Right lobe of liver (tissue), 6 donors: ENCODE results near the gene DCAF5. TPM values are rescaled to one million over a fixed set of nuclear protein-coding genes. Genes with fewer than 3 reads are reported as not detected.

Experiments used
- ATAC-seq, 4 donors: fragments of 200-7000 bp; cut with Tn5 transposase; one replicate each; pipeline ENCODE4 v1.9.1; 2020; ENCODE audit warnings: mild to moderate bottlenecking in 4 of 4, moderate library complexity in 4 of 4
- DNase-seq, 3 donors: peaks; one replicate each; pipeline ENCODE4 v3.0.0-alpha.2; 2020
- H3K27ac ChIP-seq, 3 donors: fragments of 200-600 bp; one replicate each; pipeline ENCODE4 v1.8.0; 2022
- H3K27me3 ChIP-seq, 2 donors: fragments of 200-600 bp; one replicate each; pipeline ENCODE4 v1.8.0; 2022
- H3K36me3 ChIP-seq, 4 donors: fragments of 200-600 bp; sonication (generic) in 1 of 4; one replicate each; pipeline versions ENCODE4 v1.5.1 to v1.8.0; 2017 to 2022; ENCODE audit warnings: control low read depth in 1 of 4
- H3K4me1 ChIP-seq, 4 donors: fragments of 200-600 bp; sonication (generic) in 1 of 4; one replicate each; pipeline versions ENCODE4 v1.5.1 to v1.8.0; 2017 to 2022; ENCODE audit warnings: control low read depth in 1 of 4
- H3K4me3 ChIP-seq, 3 donors: fragments of 200-600 bp; one replicate each; pipeline ENCODE4 v1.8.0; 2022
- H3K9me3 ChIP-seq, 4 donors: fragments of 200-600 bp; sonication (generic) in 1 of 4; one replicate each; pipeline versions ENCODE4 v1.5.1 to v1.8.0; 2017 to 2022; ENCODE audit warnings: control low read depth in 1 of 4
- POLR2A ChIP-seq: fragments of 450-650 bp; IDR thresholded peaks from one replicate; pipeline ENCODE4 v1.6.1; 2017; ENCODE audit warnings: antibody characterized with exemption, mild to moderate bottlenecking
- WGBS: methylation state at CpG from one replicate; pipeline ENCODE4 v1.1.6; 2018; ENCODE audit warnings: low coverage, low lambda C conversion rate; ENCODE audit not compliant: insufficient coverage; ENCODE audit errors: missing lambda C conversion rate; 5-methylcytosine and 5-hydroxymethylcytosine counted together
- intact Hi-C, 2 donors: fragments of 100-400 bp; cut with DNase I; formaldehyde crosslinking; loops; one replicate each; pipeline versions ENCODE4 v1.11.2 to v1.14.1; 2022
- total RNA-seq, 6 experiments: library from RNA; depleted of rRNA in 2 of 6; stranded (reverse); fragments of >200 nt in 2 of 6; fragmentation: NEBNext Ultra II Directional in 3 of 6; extraction: Animal tissue kit (Norgen Biotek cat#: 25700) in 3 of 6; gene quantifications; one replicate each; pipeline versions ENCODE4 v1.1.0 to v1.2.4, GENCODE V29; 2016 to 2023
- TF ChIP-seq, protein P1 (sequence below), 4 donors: fragments of 200-600 bp in 3 of 4; fragments of 450-650 bp in 1 of 4; IDR thresholded peaks; one replicate each; pipeline versions ENCODE4 v1.5.1 to v1.8.0; 2016 to 2022; ENCODE audit warnings: antibody characterized with exemption in 4 of 4, mild to moderate bottlenecking in 2 of 4
- donor health status: DM: no; HTN: yes; CAD: no.
- donor health status: DM: no; HTN: no; CAD: no.
- donor health status: DM: no; HTN: no; CAD: no.
- donor health status: DM: no; HTN: yes; CAD: no.
- donor health status: DM: no; HTN: yes; CAD: no.

DCAF5 gene
- total RNA-seq, 6 experiments from 2014 or later, result 21.8 to 31.4 (median 28.0) TPM

DNA sequence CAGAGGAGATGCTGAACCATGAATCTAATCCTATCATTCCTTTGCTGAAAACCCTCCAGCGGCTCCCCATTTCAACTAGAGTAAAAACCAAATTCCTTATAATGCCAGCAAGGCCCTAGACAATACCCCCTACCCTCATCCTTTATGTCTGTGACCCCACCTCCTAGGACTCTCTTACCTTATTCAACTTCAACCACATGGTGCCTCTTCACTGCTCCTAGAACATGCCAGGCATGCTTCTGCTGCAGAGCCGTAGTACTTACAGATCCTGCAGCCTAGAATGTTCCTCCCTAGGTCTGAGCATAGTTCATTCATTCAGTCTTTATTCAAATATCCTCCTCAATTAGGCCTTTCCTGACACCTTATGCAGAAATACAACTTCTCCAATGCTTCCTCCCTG lies 54.9 kb downstream of the DCAF5 start:
- intact Hi-C loops, result loop anchor here in 1 of 2 donors (10.0 kb wide), 1 partner anchor 193 kb away; no protein-coding TSS in a partner anchor
- WGBS, result 100% methylated on average over 1 of the region's 2 CpGs
- ATAC-seq (no peak), DNase-seq (no peak)
- Histone ChIP-seq H3K27ac (no peak overlapping the region), H3K4me1 (peaks cover 0 to 5% (median 0%) of the 10 kb centered on the region in 4 donors), H3K36me3 (peaks cover 0 to 1% (median 0%) of the 10 kb centered on the region in 4 donors), H3K9me3 (no peaks in the 10 kb centered on the region), H3K4me3 (no peak overlapping the region), H3K27me3 (no peaks in the 10 kb centered on the region)
- TF ChIP-seq, protein P1, sequence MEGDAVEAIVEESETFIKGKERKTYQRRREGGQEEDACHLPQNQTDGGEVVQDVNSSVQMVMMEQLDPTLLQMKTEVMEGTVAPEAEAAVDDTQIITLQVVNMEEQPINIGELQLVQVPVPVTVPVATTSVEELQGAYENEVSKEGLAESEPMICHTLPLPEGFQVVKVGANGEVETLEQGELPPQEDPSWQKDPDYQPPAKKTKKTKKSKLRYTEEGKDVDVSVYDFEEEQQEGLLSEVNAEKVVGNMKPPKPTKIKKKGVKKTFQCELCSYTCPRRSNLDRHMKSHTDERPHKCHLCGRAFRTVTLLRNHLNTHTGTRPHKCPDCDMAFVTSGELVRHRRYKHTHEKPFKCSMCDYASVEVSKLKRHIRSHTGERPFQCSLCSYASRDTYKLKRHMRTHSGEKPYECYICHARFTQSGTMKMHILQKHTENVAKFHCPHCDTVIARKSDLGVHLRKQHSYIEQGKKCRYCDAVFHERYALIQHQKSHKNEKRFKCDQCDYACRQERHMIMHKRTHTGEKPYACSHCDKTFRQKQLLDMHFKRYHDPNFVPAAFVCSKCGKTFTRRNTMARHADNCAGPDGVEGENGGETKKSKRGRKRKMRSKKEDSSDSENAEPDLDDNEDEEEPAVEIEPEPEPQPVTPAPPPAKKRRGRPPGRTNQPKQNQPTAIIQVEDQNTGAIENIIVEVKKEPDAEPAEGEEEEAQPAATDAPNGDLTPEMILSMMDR (IDR thresholded peaks at IDR 0.05), result no peak
- no peak for TF ChIP-seq POLR2A

DNA sequence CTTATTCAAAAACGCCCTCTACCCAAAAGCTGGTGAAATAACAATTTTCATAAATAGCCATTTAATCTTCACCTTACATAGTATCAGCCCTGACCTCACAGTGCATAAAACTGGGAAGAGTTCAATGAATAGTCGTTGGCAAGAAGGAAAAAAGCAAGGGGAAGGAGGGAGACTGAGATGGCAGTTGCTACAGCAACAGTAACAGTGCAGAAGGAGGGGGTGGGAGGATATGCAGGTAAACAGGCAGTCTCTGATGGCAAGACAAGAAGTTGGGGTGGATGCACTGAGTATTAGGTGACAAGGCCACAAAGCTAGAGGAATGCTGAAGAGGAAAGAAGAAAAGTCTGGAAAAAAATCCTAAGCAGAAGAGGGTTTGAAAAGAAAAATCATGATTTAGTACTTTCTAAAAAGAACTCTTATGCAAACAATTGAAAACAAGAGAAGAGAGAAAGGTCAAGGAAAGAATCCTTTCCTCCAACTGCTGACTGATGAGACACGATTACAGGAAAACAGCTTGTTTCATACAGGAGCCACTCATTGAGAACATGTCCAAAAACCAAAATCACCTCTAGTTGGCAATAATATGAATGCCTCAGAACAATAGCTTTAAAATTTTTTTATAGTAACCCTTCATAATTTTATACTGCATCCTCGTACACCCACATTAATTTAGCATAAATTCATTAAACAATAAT lies 56.0 kb downstream of the DCAF5 start:
- DNase-seq (no peak), ATAC-seq (no peak)
- Histone ChIP-seq H3K4me1 (peaks cover 0 to 5% (median 0%) of the 10 kb centered on the region in 4 donors), H3K27ac (no peak overlapping the region), H3K4me3 (no peak overlapping the region), H3K9me3 (no peaks in the 10 kb centered on the region), H3K36me3 (peaks cover 0 to 1% (median under 1%) of the 10 kb centered on the region in 4 donors), H3K27me3 (no peaks in the 10 kb centered on the region)
- TF ChIP-seq, protein P1 (IDR thresholded peaks at IDR 0.05), result no peak
- no peak for TF ChIP-seq POLR2A
- intact Hi-C loops, result loop anchor here in 1 of 2 donors (10.0 kb wide), 1 partner anchor 192 kb away; no protein-coding TSS in a partner anchor
- WGBS, result 60% methylated on average over 4 of the region's 4 CpGs

GRCh38 chr14:69096246-69096645 lies 56.7 kb downstream of the DCAF5 start:
- intact Hi-C loops, result loop anchor here in 1 of 2 donors (10.0 kb wide), 1 partner anchor 191 kb away; no protein-coding TSS in a partner anchor
- H3K4me3 ChIP-seq, result no peak overlapping the region
- H3K27ac ChIP-seq, result no peak overlapping the region
- H3K27me3 ChIP-seq, result no peaks in the 10 kb centered on the region
- no peaks in the 10 kb centered on the region for H3K9me3 ChIP-seq
- peaks cover 0 to 8% (median 4%) of the 10 kb centered on the region in 4 donors for H3K36me3 ChIP-seq
- DNase-seq (no peak), ATAC-seq (no peak)
- peaks cover 0 to under 1% (median 0%) of the 10 kb centered on the region in 4 donors for H3K4me1 ChIP-seq
- WGBS, result 100% methylated on average over 4 of the region's 4 CpGs
- no peak for TF ChIP-seq POLR2A
- TF ChIP-seq, protein P1 (IDR thresholded peaks at IDR 0.05), result no peak

- DNase-seq, result no peak
- Histone ChIP-seq H3K4me3 (no peak overlapping the region), H3K4me1 (no peaks in the 10 kb centered on the region), H3K27me3 (no peaks in the 10 kb centered on the region), H3K27ac (no peak overlapping the region), H3K9me3 (no peaks in the 10 kb centered on the region), H3K36me3 (peaks cover 0 to 23% (median 9%) of the 10 kb centered on the region in 4 donors)
- intact Hi-C loops, result loop anchor here in 1 of 2 donors (10.0 kb wide), 1 partner anchor 190 kb away; no protein-coding TSS in a partner anchor
- TF ChIP-seq POLR2A, result no peak
- TF ChIP-seq, protein P1 (IDR thresholded peaks at IDR 0.05), result no peak
- no peak for ATAC-seq
- 83% methylated on average over 1 of the region's 1 CpG for WGBS
Measured at GRCh38 chr14:69094481-69094880, 58.4 kb downstream of the DCAF5 start.
